Measurements from ENCODE around the gene TULP1.

Gene TULP1

GRCh38 chr6:35491558-35492257 lies 21.0 kb downstream of the TULP1 start:
- Histone ChIP-seq H3K27me3 (replicated peaks; ENCODE audit: control insufficient read depth, insufficient read depth, low read length) (peaks cover 6% of the 10 kb centered on the region), H3K4me3 (replicated peaks; ENCODE audit: low read depth, low read length) (no peak overlapping the region), H3K36me3 (ENCODE audit: control insufficient read depth, insufficient read depth, low read length) (no peaks in the 10 kb centered on the region)
- TF ChIP-seq CTCF (IDR thresholded peaks at IDR 0.05; ENCODE audit: insufficient read depth, low read length, poor library complexity, severe bottlenecking), result no peak
- no peak for DNase-seq (ENCODE audit: extremely low read depth, insufficient read length)

- no peak for TF ChIP-seq CTCF (IDR thresholded peaks at IDR 0.05; ENCODE audit: insufficient read depth, low read length, poor library complexity, severe bottlenecking)
These were observed 21.7 kb downstream of the TULP1 start for GRCh38 chr6:35490821-35491557.

GRCh38 chr6:35489995-35490791 lies 22.5 kb downstream of the TULP1 start:
- H3K36me3 ChIP-seq (ENCODE audit: control insufficient read depth, insufficient read depth, low read length), result no peaks in the 10 kb centered on the region
- H3K27me3 ChIP-seq (replicated peaks; ENCODE audit: control insufficient read depth, insufficient read depth, low read length), result peaks cover 6% of the 10 kb centered on the region
- TF ChIP-seq CTCF (IDR thresholded peaks at IDR 0.05; ENCODE audit: insufficient read depth, low read length, poor library complexity, severe bottlenecking), result no peak
- H3K4me3 ChIP-seq (replicated peaks; ENCODE audit: low read depth, low read length), result no peak overlapping the region
- no peak for DNase-seq (ENCODE audit: extremely low read depth, insufficient read length)

More at GRCh38 chr6:35490821-35491557, 21.7 kb downstream of the TULP1 start:
- Histone ChIP-seq H3K4me3 (replicated peaks; ENCODE audit: low read depth, low read length) (no peak overlapping the region), H3K27me3 (replicated peaks; ENCODE audit: control insufficient read depth, insufficient read depth, low read length) (peaks cover 6% of the 10 kb centered on the region), H3K36me3 (ENCODE audit: control insufficient read depth, insufficient read depth, low read length) (no peaks in the 10 kb centered on the region)
- DNase-seq (ENCODE audit: extremely low read depth, insufficient read length), result no peak

GRCh38 chr6:35489066-35489465 lies 23.6 kb downstream of the TULP1 start:
- Histone ChIP-seq H3K4me3 (replicated peaks; ENCODE audit: low read depth, low read length) (no peak overlapping the region), H3K36me3 (ENCODE audit: control insufficient read depth, insufficient read depth, low read length) (no peaks in the 10 kb centered on the region), H3K27me3 (replicated peaks; ENCODE audit: control insufficient read depth, insufficient read depth, low read length) (peaks cover 5% of the 10 kb centered on the region)
- DNase-seq (ENCODE audit: extremely low read depth, insufficient read length), result no peak
- TF ChIP-seq CTCF (IDR thresholded peaks at IDR 0.05; ENCODE audit: insufficient read depth, low read length, poor library complexity, severe bottlenecking), result no peak

- TF ChIP-seq CTCF (IDR thresholded peaks at IDR 0.05; ENCODE audit: insufficient read depth, low read length, poor library complexity, severe bottlenecking), result no peak
- DNase-seq (ENCODE audit: extremely low read depth, insufficient read length), result no peak
- Histone ChIP-seq H3K27me3 (replicated peaks; ENCODE audit: control insufficient read depth, insufficient read depth, low read length) (peaks cover 5% of the 10 kb centered on the region), H3K36me3 (ENCODE audit: control insufficient read depth, insufficient read depth, low read length) (no peaks in the 10 kb centered on the region), H3K4me3 (replicated peaks; ENCODE audit: low read depth, low read length) (no peak overlapping the region)
These were observed 24.2 kb downstream of the TULP1 start for GRCh38 chr6:35488517-35488862.
